ENCODE results near the gene IFRD1.

DNA sequence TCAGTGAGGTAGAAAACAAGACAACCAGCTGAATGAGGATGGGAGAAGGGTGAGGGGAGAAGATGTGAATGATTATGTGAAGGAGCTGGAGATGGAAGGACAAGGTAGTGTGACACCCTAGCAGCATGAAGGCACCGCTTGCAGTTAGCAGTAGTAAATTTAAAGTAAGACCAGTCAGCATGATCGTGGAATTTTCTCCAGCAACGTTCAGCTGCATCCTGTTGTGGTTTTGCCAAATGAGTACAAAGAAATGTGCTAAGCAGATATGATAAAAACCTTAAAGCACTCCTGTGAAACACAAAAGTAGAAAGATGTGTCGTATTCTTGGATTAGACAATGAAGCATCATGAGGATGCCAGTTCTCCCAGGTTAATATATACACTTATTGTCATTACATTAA lies 34.1 kb upstream of the IFRD1 start:
- TF ChIP-seq, protein P1, sequence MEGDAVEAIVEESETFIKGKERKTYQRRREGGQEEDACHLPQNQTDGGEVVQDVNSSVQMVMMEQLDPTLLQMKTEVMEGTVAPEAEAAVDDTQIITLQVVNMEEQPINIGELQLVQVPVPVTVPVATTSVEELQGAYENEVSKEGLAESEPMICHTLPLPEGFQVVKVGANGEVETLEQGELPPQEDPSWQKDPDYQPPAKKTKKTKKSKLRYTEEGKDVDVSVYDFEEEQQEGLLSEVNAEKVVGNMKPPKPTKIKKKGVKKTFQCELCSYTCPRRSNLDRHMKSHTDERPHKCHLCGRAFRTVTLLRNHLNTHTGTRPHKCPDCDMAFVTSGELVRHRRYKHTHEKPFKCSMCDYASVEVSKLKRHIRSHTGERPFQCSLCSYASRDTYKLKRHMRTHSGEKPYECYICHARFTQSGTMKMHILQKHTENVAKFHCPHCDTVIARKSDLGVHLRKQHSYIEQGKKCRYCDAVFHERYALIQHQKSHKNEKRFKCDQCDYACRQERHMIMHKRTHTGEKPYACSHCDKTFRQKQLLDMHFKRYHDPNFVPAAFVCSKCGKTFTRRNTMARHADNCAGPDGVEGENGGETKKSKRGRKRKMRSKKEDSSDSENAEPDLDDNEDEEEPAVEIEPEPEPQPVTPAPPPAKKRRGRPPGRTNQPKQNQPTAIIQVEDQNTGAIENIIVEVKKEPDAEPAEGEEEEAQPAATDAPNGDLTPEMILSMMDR (IDR thresholded peaks at IDR 0.05): no peak
- TF ChIP-seq POLR2A (IDR thresholded peaks at IDR 0.05): no peak
